EL (cell line): ENCODE measurements around the gene NOTCH1.
"Not testable (repeated sequence)": the region's sequence is repeated elsewhere in the genome, so short reads cannot be mapped to it uniquely, and the experiment has no call there.

Source experiments
- DNase-seq: peaks from one replicate; pipeline ENCODE4 v3.0.0-alpha.2; 2016

NOTCH1 gene

GRCh38 chr9:136578915-136579649 lies 33.2 kb upstream of the NOTCH1 start:
- no peak for DNase-seq

GRCh38 chr9:136578626-136578914 lies 32.7 kb upstream of the NOTCH1 start:
- DNase-seq, result no peak

- DNase-seq, result no peak
Observed at GRCh38 chr9:136577941-136578625, 32.2 kb upstream of the NOTCH1 start.

- DNase-seq, result peak; percentile 41
Observed at GRCh38 chr9:136576269-136576626, 30.4 kb upstream of the NOTCH1 start.

GRCh38 chr9:136575626-136576268 lies 29.9 kb upstream of the NOTCH1 start:
- no peak for DNase-seq

GRCh38 chr9:136574606-136575005 lies 28.8 kb upstream of the NOTCH1 start:
- not testable (repeated sequence) for DNase-seq

GRCh38 chr9:136572828-136573625 lies 27.2 kb upstream of the NOTCH1 start:
- no peak for DNase-seq

- peak; percentile 84 for DNase-seq
Observed at GRCh38 chr9:136572003-136572827, 26.4 kb upstream of the NOTCH1 start.

- no peak for DNase-seq
Observed at GRCh38 chr9:136571531-136571930, 25.7 kb upstream of the NOTCH1 start.

GRCh38 chr9:136570916-136571315 lies 25.1 kb upstream of the NOTCH1 start:
- DNase-seq, result no peak

GRCh38 chr9:136570191-136570845 lies 24.5 kb upstream of the NOTCH1 start:
- no peak for DNase-seq

GRCh38 chr9:136569526-136570148 lies 23.8 kb upstream of the NOTCH1 start:
- DNase-seq, result no peak

- DNase-seq, result no peak
Observed at GRCh38 chr9:136568288-136569081, 22.6 kb upstream of the NOTCH1 start.

GRCh38 chr9:136567651-136568287 lies 21.9 kb upstream of the NOTCH1 start:
- DNase-seq, result peak; percentile 95

GRCh38 chr9:136566901-136567300 lies 21.1 kb upstream of the NOTCH1 start:
- no peak for DNase-seq

- no peak for DNase-seq
Observed at GRCh38 chr9:136566553-136566895, 20.7 kb upstream of the NOTCH1 start.

GRCh38 chr9:136565715-136566552 lies 20.1 kb upstream of the NOTCH1 start:
- no peak for DNase-seq

- DNase-seq, result no peak
Observed at GRCh38 chr9:136565086-136565714, 19.4 kb upstream of the NOTCH1 start.
